HEK293 (cell line): ENCODE results near the gene COA4.
"Not testable (repeated sequence)": the region's sequence is repeated elsewhere in the genome, so short reads cannot be mapped to it uniquely, and the experiment has no call there.

Source experiments
- CTCF ChIA-PET: fragments of 350-600 bp; formaldehyde crosslinking; extraction: SDS; loops from one replicate; lab custom pipeline; 2021; ENCODE audit warnings: antibody characterized with exemption; lab: Yijun Ruan, JAX
- POLR2A ChIA-PET: fragments of 300-600 bp; formaldehyde crosslinking; extraction: SDS; loops from one replicate; lab custom pipeline; 2020; ENCODE audit warnings: antibody characterized with exemption, inconsistent platforms; lab: Yijun Ruan, JAX
- H3K27ac ChIP-seq: fragments of 200-500 bp; sonication (Bioruptor generic); 2 replicates; pipeline ENCODE4 v1.5.1; 2014; ENCODE audit warnings: low read depth, low read length, control low read depth, inconsistent platforms; ENCODE audit errors: extremely low read depth
- H3K36me3 ChIP-seq, 2 experiments: fragments of 200-500 bp in 1 of 2; sonication (Bioruptor generic) in 1 of 2; 1 replicate in 1 of 2; 2 replicates in 1 of 2; pipeline ENCODE4 v1.5.1; 2014 to 2017; ENCODE audit warnings: inconsistent platforms in 2 of 2, low read length in 2 of 2; ENCODE audit not compliant: control insufficient read depth in 2 of 2, insufficient read depth in 1 of 2
- H3K4me1 ChIP-seq: fragments of 200-500 bp; sonication (Bioruptor generic); 2 replicates; pipeline ENCODE4 v1.5.1; 2014; ENCODE audit warnings: mild to moderate bottlenecking, low read length, inconsistent platforms; ENCODE audit not compliant: control insufficient read depth, insufficient read depth
- H3K4me3 ChIP-seq: 2 replicates; pipeline ENCODE4 v1.5.1; 2011; ENCODE audit warnings: low read depth, mild to moderate bottlenecking, control low read depth, low read length, moderate library complexity
- H3K9me3 ChIP-seq: fragments of 200-500 bp; sonication (Bioruptor generic); 2 replicates; pipeline ENCODE4 v1.5.1; 2014; ENCODE audit warnings: low read depth, low read length, inconsistent platforms; ENCODE audit not compliant: control insufficient read depth, insufficient read depth
- HOXD13 ChIP-seq: sonication (generic); formaldehyde crosslinking; IDR thresholded peaks from 2 replicates; pipeline ENCODE4 v1.8.0; 2022; ENCODE audit warnings: missing genetic modification reagents, borderline replicate concordance
- REPIN1 ChIP-seq: fragments of 450-650 bp; formaldehyde crosslinking; IDR thresholded peaks from 2 replicates; pipeline ENCODE4 v1.5.1; 2017; ENCODE audit warnings: missing biosample characterization, missing genetic modification characterization, low read depth
- ZNF114 ChIP-seq: fragments of 450-650 bp; formaldehyde crosslinking; IDR thresholded peaks from 2 replicates; pipeline ENCODE4 v1.5.0; 2017; ENCODE audit warnings: missing biosample characterization, missing genetic modification characterization
- ZNF157 ChIP-seq: fragments of 450-650 bp; formaldehyde crosslinking; IDR thresholded peaks from 2 replicates; pipeline ENCODE4 v1.5.1; 2016; ENCODE audit warnings: missing biosample characterization, missing genetic modification characterization
- ZNF214 ChIP-seq: fragments of 450-650 bp; formaldehyde crosslinking; IDR thresholded peaks from 2 replicates; pipeline ENCODE4 v1.5.1; 2017; ENCODE audit warnings: missing biosample characterization, mild to moderate bottlenecking, missing genetic modification characterization, borderline replicate concordance
- ZNF544 ChIP-seq: fragments of 450-650 bp; formaldehyde crosslinking; IDR thresholded peaks from 2 replicates; pipeline ENCODE4 v1.5.0; 2017; ENCODE audit warnings: missing biosample characterization, missing genetic modification characterization
- ZNF571 ChIP-seq: fragments of 450-650 bp; formaldehyde crosslinking; IDR thresholded peaks from 2 replicates; pipeline ENCODE4 v1.5.0; 2017; ENCODE audit warnings: missing biosample characterization, missing genetic modification characterization
- ZNF585B ChIP-seq: fragments of 450-650 bp; formaldehyde crosslinking; IDR thresholded peaks from 2 replicates; pipeline ENCODE4 v1.5.1; 2016; ENCODE audit warnings: missing biosample characterization, missing genetic modification characterization
- ZNF624 ChIP-seq: fragments of 450-650 bp; formaldehyde crosslinking; IDR thresholded peaks from 2 replicates; pipeline ENCODE4 v1.5.1; 2017; ENCODE audit warnings: missing biosample characterization, missing genetic modification characterization
- ZNF664 ChIP-seq: fragments of 450-650 bp; formaldehyde crosslinking; IDR thresholded peaks from 2 replicates; pipeline ENCODE4 v1.5.1; 2016; ENCODE audit warnings: missing biosample characterization, missing genetic modification characterization
- ZNF677 ChIP-seq: fragments of 450-650 bp; IDR thresholded peaks from 2 replicates; pipeline ENCODE4 v1.5.0; 2018; ENCODE audit warnings: missing biosample characterization, mild to moderate bottlenecking, missing genetic modification characterization, moderate library complexity
- ZNF707 ChIP-seq: fragments of 450-650 bp; formaldehyde crosslinking; IDR thresholded peaks from 2 replicates; pipeline ENCODE4 v1.5.1; 2016; ENCODE audit warnings: missing biosample characterization, missing genetic modification characterization
- TF ChIP-seq, protein P1 (sequence below): fragments of 450-650 bp; formaldehyde crosslinking; IDR thresholded peaks from 2 replicates; pipeline ENCODE4 v1.5.1; 2016; ENCODE audit warnings: missing biosample characterization, missing genetic modification characterization
- TF ChIP-seq, protein P2 (sequence below): fragments of 450-650 bp; formaldehyde crosslinking; IDR thresholded peaks from 2 replicates; pipeline ENCODE4 v1.5.1; 2016; ENCODE audit warnings: missing biosample characterization, missing genetic modification characterization
- TF ChIP-seq, protein P3 (sequence below): fragments of 450-650 bp; formaldehyde crosslinking; IDR thresholded peaks from 2 replicates; pipeline ENCODE4 v1.5.1; 2016; ENCODE audit warnings: missing biosample characterization, missing genetic modification characterization
- TF ChIP-seq, protein P4 (sequence below): fragments of 450-650 bp; formaldehyde crosslinking; IDR thresholded peaks from 2 replicates; pipeline ENCODE4 v1.5.1; 2016; ENCODE audit warnings: missing biosample characterization, missing genetic modification characterization
- TF ChIP-seq, protein P5 (sequence below): fragments of 450-650 bp; formaldehyde crosslinking; IDR thresholded peaks from 2 replicates; pipeline ENCODE4 v1.5.1; 2017; ENCODE audit warnings: missing biosample characterization, missing genetic modification characterization
- TF ChIP-seq, protein P6 (sequence below): fragments of 450-650 bp; formaldehyde crosslinking; IDR thresholded peaks from 2 replicates; pipeline ENCODE4 v1.5.1; 2016; ENCODE audit warnings: missing biosample characterization, missing genetic modification characterization

The COA4 gene

DNA sequence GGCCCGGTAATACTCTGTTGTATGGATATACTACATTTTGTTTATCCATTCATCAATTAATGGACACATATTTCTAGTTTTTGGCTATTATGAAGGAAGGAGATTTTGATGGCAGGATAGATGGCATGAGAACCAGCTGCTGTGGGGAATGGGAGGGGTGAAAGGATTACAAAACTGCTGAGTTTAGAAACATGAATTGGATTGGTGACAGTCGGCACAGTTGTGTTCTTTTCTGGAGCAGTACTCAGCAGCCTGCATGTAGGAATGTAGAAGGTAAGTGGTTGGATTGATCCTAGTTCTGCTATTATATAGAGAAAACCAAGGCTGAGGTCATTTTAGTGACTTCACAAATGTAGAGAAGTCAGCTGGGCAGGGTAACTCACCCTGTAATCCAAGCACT is 7.2 kb upstream of the COA4 start:
- ChIA-PET CTCF (no interaction called here), POLR2A (no interaction called here)
- TF ChIP-seq, protein P1, sequence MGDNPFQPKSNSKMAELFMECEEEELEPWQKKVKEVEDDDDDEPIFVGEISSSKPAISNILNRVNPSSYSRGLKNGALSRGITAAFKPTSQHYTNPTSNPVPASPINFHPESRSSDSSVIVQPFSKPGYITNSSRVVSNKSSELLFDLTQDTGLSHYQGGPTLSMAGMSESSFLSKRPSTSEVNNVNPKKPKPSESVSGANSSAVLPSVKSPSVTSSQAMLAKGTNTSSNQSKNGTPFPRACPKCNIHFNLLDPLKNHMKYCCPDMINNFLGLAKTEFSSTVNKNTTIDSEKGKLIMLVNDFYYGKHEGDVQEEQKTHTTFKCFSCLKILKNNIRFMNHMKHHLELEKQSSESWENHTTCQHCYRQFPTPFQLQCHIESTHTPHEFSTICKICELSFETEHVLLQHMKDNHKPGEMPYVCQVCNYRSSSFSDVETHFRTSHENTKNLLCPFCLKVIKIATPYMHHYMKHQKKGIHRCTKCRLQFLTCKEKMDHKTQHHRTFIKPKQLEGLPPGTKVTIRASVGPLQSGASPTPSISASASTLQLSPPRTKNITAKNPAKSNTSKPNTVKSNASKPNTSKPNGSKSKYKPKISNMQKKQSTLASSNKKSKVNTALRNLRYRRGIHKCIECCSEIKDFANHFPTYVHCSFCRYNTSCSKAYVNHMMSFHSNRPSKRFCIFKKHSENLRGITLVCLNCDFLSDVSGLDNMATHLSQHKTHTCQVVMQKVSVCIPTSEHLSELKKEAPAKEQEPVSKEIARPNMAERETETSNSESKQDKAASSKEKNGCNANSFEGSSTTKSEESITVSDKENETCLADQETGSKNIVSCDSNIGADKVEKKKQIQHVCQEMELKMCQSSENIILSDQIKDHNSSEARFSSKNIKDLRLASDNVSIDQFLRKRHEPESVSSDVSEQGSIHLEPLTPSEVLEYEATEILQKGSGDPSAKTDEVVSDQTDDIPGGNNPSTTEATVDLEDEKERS (tag by site-specific recombination), result no peak
- TF ChIP-seq ZNF664 (tag by site-specific recombination) (no peak), REPIN1 (tag by site-specific recombination) (no peak), HOXD13 (CRISPR knock-in tag) (no peak)
- TF ChIP-seq, protein P2, sequence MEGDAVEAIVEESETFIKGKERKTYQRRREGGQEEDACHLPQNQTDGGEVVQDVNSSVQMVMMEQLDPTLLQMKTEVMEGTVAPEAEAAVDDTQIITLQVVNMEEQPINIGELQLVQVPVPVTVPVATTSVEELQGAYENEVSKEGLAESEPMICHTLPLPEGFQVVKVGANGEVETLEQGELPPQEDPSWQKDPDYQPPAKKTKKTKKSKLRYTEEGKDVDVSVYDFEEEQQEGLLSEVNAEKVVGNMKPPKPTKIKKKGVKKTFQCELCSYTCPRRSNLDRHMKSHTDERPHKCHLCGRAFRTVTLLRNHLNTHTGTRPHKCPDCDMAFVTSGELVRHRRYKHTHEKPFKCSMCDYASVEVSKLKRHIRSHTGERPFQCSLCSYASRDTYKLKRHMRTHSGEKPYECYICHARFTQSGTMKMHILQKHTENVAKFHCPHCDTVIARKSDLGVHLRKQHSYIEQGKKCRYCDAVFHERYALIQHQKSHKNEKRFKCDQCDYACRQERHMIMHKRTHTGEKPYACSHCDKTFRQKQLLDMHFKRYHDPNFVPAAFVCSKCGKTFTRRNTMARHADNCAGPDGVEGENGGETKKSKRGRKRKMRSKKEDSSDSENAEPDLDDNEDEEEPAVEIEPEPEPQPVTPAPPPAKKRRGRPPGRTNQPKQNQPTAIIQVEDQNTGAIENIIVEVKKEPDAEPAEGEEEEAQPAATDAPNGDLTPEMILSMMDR (tag by site-specific recombination), result no peak
- H3K27ac ChIP-seq, result no peak overlapping the region
- H3K4me3 ChIP-seq, result no peak overlapping the region
- H3K4me1 ChIP-seq, result no peaks in the 10 kb centered on the region
- peaks cover 0 to 24% of the 10 kb centered on the region in 2 experiments; a peak in 2 of 3 replicates for H3K36me3 ChIP-seq
- no peaks in the 10 kb centered on the region for H3K9me3 ChIP-seq

DNA sequence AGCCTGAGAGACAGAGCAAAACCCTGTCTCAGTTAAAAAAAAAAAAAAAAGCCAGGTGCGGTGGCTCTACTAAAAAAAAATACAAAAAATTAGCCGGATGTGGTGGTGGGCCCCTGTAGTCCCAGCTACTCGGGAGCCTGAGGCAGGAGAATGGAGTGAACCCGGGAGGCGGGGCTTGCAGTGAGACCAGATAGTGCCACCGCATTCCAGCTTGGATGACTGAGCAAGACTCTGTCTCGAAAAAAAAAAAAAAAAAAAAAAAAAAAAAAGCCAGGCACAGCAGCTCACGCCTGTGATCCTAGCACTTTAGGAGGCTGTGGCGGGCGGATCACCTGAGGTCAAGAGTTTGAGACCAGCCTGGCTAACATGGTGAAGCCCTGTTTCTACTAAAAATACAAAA is 3.8 kb upstream of the COA4 start:
- H3K4me1 ChIP-seq, POLR2A ChIA-PET, H3K27ac ChIP-seq, H3K9me3 ChIP-seq, H3K4me3 ChIP-seq: not testable (repeated sequence)
- CTCF ChIA-PET, result interaction anchor here (0.6 to 0.7 kb wide), 3 partner anchors 93 to 1461 kb away, joined by 3 to 4 read pairs (median 4); no protein-coding TSS in a partner anchor
- peaks cover 0 to 19% of the 10 kb centered on the region in 2 experiments; a peak in 2 of 3 replicates for H3K36me3 ChIP-seq

DNA sequence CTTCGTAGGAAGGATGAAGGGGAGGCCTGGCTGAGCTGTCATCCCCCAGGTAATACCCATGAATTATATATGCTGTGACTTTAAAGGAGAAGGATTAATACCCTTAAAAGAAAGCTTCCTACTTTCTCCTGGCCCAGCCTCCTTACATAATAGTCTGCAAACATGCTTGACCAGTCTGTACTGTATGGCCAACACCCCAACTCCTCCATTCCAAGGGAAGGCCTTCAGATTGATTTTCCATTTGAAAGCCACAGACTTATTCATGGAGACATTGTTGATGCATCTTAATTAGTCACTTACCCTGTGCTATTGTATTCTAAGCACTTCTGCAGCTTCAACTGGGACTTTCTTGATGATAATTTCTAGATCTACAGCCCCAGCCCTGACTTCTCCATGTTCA is 2.1 kb upstream of the COA4 start:
- Histone ChIP-seq H3K4me1 (no peaks in the 10 kb centered on the region), H3K4me3 (no peak overlapping the region), H3K27ac (no peak overlapping the region), H3K9me3 (no peaks in the 10 kb centered on the region), H3K36me3 (peaks cover 8 to 32% of the 10 kb centered on the region in 2 experiments; a peak in 2 of 3 replicates)
- ChIA-PET CTCF (interaction anchor here (0.6 to 1.0 kb wide), 2 partner anchors 9 to 54 kb away, joined by 3 read pairs; no protein-coding TSS in a partner anchor), POLR2A (interaction anchor here (0.9 kb wide), 1 partner anchor 91 kb away, joined by 3 read pairs; the partner anchor contains the start of gene MRPL48)
- no peak for TF ChIP-seq ZNF114 (tag by site-specific recombination)
- TF ChIP-seq, protein P3, sequence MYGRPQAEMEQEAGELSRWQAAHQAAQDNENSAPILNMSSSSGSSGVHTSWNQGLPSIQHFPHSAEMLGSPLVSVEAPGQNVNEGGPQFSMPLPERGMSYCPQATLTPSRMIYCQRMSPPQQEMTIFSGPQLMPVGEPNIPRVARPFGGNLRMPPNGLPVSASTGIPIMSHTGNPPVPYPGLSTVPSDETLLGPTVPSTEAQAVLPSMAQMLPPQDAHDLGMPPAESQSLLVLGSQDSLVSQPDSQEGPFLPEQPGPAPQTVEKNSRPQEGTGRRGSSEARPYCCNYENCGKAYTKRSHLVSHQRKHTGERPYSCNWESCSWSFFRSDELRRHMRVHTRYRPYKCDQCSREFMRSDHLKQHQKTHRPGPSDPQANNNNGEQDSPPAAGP (tag by site-specific recombination), result no peak
- TF ChIP-seq ZNF707 (tag by site-specific recombination), result no peak
- no peak for TF ChIP-seq ZNF677 (tag by site-specific recombination)
- TF ChIP-seq, protein P4, sequence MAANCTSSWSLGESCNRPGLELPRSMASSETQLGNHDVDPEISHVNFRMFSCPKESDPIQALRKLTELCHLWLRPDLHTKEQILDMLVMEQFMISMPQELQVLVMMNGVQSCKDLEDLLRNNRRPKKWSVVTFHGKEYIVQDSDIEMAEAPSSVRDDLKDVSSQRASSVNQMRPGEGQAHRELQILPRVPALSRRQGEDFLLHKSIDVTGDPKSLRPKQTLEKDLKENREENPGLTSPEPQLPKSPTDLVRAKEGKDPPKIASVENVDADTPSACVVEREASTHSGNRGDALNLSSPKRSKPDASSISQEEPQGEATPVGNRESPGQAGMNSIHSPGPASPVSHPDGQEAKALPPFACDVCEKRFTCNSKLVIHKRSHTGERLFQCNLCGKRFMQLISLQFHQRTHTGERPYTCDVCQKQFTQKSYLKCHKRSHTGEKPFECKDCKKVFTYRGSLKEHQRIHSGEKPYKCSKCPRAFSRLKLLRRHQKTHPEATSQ, result no peak
- no peak for TF ChIP-seq ZNF585B (tag by site-specific recombination)
- TF ChIP-seq, protein P5, sequence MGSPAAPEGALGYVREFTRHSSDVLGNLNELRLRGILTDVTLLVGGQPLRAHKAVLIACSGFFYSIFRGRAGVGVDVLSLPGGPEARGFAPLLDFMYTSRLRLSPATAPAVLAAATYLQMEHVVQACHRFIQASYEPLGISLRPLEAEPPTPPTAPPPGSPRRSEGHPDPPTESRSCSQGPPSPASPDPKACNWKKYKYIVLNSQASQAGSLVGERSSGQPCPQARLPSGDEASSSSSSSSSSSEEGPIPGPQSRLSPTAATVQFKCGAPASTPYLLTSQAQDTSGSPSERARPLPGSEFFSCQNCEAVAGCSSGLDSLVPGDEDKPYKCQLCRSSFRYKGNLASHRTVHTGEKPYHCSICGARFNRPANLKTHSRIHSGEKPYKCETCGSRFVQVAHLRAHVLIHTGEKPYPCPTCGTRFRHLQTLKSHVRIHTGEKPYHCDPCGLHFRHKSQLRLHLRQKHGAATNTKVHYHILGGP, result no peak
- no peak for TF ChIP-seq ZNF157 (tag by site-specific recombination)
- TF ChIP-seq ZNF544, result no peak
- TF ChIP-seq ZNF624, result no peak
- no peak for TF ChIP-seq ZNF214 (tag by site-specific recombination)
- TF ChIP-seq, protein P6, sequence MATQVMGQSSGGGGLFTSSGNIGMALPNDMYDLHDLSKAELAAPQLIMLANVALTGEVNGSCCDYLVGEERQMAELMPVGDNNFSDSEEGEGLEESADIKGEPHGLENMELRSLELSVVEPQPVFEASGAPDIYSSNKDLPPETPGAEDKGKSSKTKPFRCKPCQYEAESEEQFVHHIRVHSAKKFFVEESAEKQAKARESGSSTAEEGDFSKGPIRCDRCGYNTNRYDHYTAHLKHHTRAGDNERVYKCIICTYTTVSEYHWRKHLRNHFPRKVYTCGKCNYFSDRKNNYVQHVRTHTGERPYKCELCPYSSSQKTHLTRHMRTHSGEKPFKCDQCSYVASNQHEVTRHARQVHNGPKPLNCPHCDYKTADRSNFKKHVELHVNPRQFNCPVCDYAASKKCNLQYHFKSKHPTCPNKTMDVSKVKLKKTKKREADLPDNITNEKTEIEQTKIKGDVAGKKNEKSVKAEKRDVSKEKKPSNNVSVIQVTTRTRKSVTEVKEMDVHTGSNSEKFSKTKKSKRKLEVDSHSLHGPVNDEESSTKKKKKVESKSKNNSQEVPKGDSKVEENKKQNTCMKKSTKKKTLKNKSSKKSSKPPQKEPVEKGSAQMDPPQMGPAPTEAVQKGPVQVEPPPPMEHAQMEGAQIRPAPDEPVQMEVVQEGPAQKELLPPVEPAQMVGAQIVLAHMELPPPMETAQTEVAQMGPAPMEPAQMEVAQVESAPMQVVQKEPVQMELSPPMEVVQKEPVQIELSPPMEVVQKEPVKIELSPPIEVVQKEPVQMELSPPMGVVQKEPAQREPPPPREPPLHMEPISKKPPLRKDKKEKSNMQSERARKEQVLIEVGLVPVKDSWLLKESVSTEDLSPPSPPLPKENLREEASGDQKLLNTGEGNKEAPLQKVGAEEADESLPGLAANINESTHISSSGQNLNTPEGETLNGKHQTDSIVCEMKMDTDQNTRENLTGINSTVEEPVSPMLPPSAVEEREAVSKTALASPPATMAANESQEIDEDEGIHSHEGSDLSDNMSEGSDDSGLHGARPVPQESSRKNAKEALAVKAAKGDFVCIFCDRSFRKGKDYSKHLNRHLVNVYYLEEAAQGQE (tag by site-specific recombination), result no peak
- TF ChIP-seq ZNF571 (tag by site-specific recombination), result no peak
